Measurements from ENCODE around the gene ARHGAP6. TPM values are rescaled to one million over a fixed set of nuclear protein-coding genes. Genes with fewer than 3 reads are reported as not detected.

The ARHGAP6 gene
- total and polyA plus RNA-seq, 8 donors = 7.0 to 25.4 (median 20.5) TPM

DNA sequence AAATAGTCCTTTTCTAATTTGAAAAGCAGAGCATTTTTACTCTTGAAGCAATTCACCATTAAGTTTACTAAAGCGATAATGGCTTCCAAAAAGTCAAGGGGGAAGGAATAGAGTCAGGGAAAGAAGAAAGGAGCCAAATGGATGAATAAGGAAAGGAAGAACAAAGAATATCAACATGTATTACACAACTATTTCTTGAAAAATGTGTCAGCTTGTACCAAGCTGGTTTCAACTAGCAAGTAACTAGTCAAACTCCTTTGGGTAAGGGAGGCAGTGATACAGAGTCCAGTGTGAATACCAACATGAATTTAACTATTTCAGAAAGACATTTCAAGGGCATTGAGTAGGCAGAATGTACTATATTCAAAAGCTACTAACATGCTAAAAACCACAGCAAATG, 112.1 kb downstream of the ARHGAP6 start:
- TF ChIP-seq, protein P1, sequence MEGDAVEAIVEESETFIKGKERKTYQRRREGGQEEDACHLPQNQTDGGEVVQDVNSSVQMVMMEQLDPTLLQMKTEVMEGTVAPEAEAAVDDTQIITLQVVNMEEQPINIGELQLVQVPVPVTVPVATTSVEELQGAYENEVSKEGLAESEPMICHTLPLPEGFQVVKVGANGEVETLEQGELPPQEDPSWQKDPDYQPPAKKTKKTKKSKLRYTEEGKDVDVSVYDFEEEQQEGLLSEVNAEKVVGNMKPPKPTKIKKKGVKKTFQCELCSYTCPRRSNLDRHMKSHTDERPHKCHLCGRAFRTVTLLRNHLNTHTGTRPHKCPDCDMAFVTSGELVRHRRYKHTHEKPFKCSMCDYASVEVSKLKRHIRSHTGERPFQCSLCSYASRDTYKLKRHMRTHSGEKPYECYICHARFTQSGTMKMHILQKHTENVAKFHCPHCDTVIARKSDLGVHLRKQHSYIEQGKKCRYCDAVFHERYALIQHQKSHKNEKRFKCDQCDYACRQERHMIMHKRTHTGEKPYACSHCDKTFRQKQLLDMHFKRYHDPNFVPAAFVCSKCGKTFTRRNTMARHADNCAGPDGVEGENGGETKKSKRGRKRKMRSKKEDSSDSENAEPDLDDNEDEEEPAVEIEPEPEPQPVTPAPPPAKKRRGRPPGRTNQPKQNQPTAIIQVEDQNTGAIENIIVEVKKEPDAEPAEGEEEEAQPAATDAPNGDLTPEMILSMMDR (IDR thresholded peaks at IDR 0.05) = no peak
- H3K9me3 ChIP-seq = no peaks in the 10 kb centered on the region
- intact Hi-C loops (cut with DNase I) = no loop called here
- H3K36me3 ChIP-seq = no peaks in the 10 kb centered on the region
- H3K27ac ChIP-seq = no peak overlapping the region
- no peaks in the 10 kb centered on the region for H3K27me3 ChIP-seq
- no peak for DNase-seq
- no peak overlapping the region for H3K4me3 ChIP-seq
- H3K4me1 ChIP-seq = no peaks in the 10 kb centered on the region
- ATAC-seq = no peak

DNA sequence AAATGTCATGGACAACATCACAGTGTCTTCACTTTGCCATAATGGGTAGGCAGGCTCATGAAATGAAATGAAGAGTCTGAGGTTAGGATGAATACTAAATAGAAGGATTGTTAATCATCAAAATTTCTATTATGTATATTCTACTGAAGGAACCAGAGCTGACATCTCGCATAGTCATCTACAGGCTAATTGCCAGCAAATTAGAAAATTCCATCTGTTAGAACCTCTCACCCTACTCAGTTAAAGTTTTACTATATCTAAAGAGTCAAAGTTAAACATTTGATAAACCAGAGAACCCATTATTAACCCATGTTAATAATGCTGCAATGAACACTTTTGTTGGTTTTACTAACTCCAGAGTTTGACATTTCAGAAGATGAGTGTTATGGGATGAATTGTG, 114.6 kb downstream of the ARHGAP6 start:
- no peak for DNase-seq
- ATAC-seq = no peak
- intact Hi-C loops (cut with DNase I) = no loop called here
- Histone ChIP-seq H3K9me3 (no peaks in the 10 kb centered on the region), H3K27me3 (no peaks in the 10 kb centered on the region), H3K4me3 (no peak overlapping the region), H3K4me1 (no peaks in the 10 kb centered on the region), H3K36me3 (no peaks in the 10 kb centered on the region), H3K27ac (no peak overlapping the region)
- TF ChIP-seq, protein P1 (IDR thresholded peaks at IDR 0.05) = no peak

DNA sequence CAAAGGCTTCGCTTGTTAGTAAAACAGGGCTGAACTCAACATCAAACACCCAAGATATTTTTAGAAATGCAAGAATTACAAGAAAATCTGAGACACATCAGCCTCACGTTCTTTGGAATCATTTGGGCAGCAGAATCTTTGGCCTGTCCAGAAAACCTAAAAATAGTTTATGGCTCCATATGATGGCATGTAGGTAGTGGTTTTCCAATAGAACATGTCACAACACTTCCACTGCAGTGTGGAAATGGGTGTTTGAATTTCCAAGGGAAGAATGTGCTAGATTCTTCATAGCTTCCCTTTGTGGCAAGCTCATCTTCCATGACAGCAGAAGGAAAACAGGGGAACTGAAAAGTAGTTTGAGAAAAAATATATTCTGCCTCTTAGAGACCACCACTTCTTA, 118.8 kb downstream of the ARHGAP6 start:
- ATAC-seq = no peak
- Histone ChIP-seq H3K27ac (no peak overlapping the region), H3K4me1 (no peaks in the 10 kb centered on the region), H3K9me3 (no peaks in the 10 kb centered on the region), H3K4me3 (no peak overlapping the region), H3K27me3 (no peaks in the 10 kb centered on the region), H3K36me3 (no peaks in the 10 kb centered on the region)
- DNase-seq = no peak
- intact Hi-C loops (cut with DNase I) = no loop called here
- TF ChIP-seq, protein P1 (IDR thresholded peaks at IDR 0.05) = no peak

DNA sequence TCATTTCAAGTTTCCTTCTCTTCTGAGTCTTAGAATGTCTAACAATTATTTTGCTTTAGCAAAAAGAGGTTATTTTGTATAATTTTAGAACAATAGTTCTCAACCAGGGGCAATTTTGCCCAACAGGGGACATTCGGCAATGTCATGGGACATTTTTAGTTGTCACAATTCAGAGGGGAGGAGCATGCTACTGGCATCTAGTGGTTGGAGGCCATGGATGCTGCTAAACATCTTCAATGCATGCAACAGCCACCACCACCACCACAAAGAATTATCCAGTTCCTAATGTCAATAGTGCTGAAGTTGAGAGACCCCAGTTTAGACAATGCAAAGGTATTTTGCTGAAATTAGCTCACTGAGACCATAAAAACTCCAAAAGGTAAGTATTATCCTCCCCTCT, 122.5 kb downstream of the ARHGAP6 start:
- no peak for ATAC-seq
- Histone ChIP-seq H3K9me3 (no peaks in the 10 kb centered on the region), H3K27ac (no peak overlapping the region), H3K4me1 (no peaks in the 10 kb centered on the region), H3K36me3 (no peaks in the 10 kb centered on the region), H3K27me3 (no peaks in the 10 kb centered on the region), H3K4me3 (no peak overlapping the region)
- TF ChIP-seq, protein P1 (IDR thresholded peaks at IDR 0.05) = no peak
- no peak for DNase-seq
- intact Hi-C loops (cut with DNase I) = no loop called here

DNA sequence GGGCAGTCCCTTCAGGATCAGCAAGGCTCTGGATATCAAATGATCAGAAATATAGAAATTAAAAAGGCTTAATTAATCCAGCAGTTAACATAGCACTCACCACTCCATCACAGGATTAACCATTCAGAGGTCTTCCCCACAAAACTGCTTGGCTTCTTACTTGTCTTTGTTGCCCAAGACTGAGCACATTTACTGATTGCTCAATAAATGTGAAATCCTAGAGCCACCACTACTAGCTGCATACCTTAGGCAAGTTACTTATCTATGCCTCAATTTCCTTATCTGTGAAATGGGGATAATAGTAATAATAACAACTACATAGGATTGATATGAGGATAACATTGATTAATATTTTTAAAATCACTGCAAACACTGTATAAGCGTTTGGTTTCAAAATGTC, 124.2 kb downstream of the ARHGAP6 start:
- TF ChIP-seq, protein P1 (IDR thresholded peaks at IDR 0.05) = no peak
- intact Hi-C loops (cut with DNase I) = no loop called here
- ATAC-seq = no peak
- no peaks in the 10 kb centered on the region for H3K36me3 ChIP-seq
- no peaks in the 10 kb centered on the region for H3K4me1 ChIP-seq
- no peak for DNase-seq
- no peak overlapping the region for H3K4me3 ChIP-seq
- H3K27ac ChIP-seq = no peak overlapping the region
- no peaks in the 10 kb centered on the region for H3K27me3 ChIP-seq
- H3K9me3 ChIP-seq = no peaks in the 10 kb centered on the region
